Adrenal gland (tissue), 12 donors: ENCODE data around the gene TM7SF2. TPM values are rescaled to one million over a fixed set of nuclear protein-coding genes. Genes with fewer than 3 reads are reported as not detected.

Source experiments
- DNase-seq, 7 donors: peaks; one replicate each; pipeline ENCODE4 v3.0.0-alpha.2; 2019 to 2020
- H3K27ac ChIP-seq, 5 donors: fragments of 200-600 bp; sonication (generic) in 4 of 5; 1 replicate in 3 of 5; 2 replicates in 2 of 5; pipeline versions ENCODE4 v1.5.1 to v1.8.0; 2016 to 2020; ENCODE audit warnings: mild to moderate bottlenecking in 1 of 5
- H3K27me3 ChIP-seq: fragments of 200-600 bp; 2 replicates; pipeline ENCODE4 v1.8.0; 2021
- H3K36me3 ChIP-seq, 2 donors: fragments of 200-600 bp; replicated peaks in 1 of 2; 1 replicate in 1 of 2; 2 replicates in 1 of 2; pipeline versions ENCODE4 v1.5.1 to v1.8.0; 2018 to 2022
- H3K4me1 ChIP-seq, 2 donors: fragments of 200-600 bp; replicated peaks in 1 of 2; 1 replicate in 1 of 2; 2 replicates in 1 of 2; pipeline versions ENCODE4 v1.5.1 to v1.8.0; 2018 to 2021
- H3K4me3 ChIP-seq, 4 donors: fragments of 200-600 bp; sonication (generic) in 3 of 4; one replicate each; pipeline ENCODE4 v1.5.1; 2016 to 2018
- H3K9me3 ChIP-seq, 3 donors: fragments of 200-600 bp; sonication (generic) in 1 of 3; replicated peaks in 1 of 3; 1 replicate in 2 of 3; 2 replicates in 1 of 3; pipeline versions ENCODE4 v1.5.1 to v1.8.0; 2016 to 2021
- CTCF ChIP-seq, 6 experiments: fragments of 450-650 bp in 4 of 6; fragments of 200-600 bp in 2 of 6; sonication (generic) in 1 of 6; IDR thresholded peaks; 1 replicate in 5 of 6; 2 replicates in 1 of 6; pipeline versions ENCODE4 v1.5.1 to v1.8.0; 2016 to 2021; ENCODE audit warnings: antibody characterized with exemption in 6 of 6, mild to moderate bottlenecking in 2 of 6, moderate library complexity in 1 of 6
- POLR2A ChIP-seq, 2 donors: fragments of 450-650 bp; IDR thresholded peaks; one replicate each; pipeline ENCODE4 v1.6.1; 2017; ENCODE audit warnings: antibody characterized with exemption in 2 of 2, mild to moderate bottlenecking in 2 of 2, moderate library complexity in 1 of 2
- WGBS, 4 donors: extraction: QIAGEN DNeasy Blood & Tissue Kit in 2 of 4; methylation state at CpG; one replicate each; pipeline versions ENCODE4 v1.1.5 to v1.1.7; 2013 to 2017; 5-methylcytosine and 5-hydroxymethylcytosine counted together
- intact Hi-C, 2 donors: fragments of 100-400 bp; cut with DNase I; formaldehyde crosslinking; loops; one replicate each; pipeline versions ENCODE4 v1.14.1 to v1.15.0; 2022 to 2023
- polyA plus RNA-seq, 3 donors: library from polyadenylated mRNA; stranded (reverse); fragments of 200-250 nt in 2 of 3; fragments of 350-450 nt in 1 of 3; fragmentation: Illumina TruSeq in 1 of 3; extraction: RNeasy Lipid Tissue Mini Kit (QIAGEN cat#74804) in 1 of 3; gene quantifications; one replicate each; pipeline ENCODE4 v1.2.3, GENCODE V29; 2013 to 2014
- total RNA-seq, 9 donors: library from RNA; depleted of rRNA in 4 of 9; stranded (reverse); fragments of >200 nt in 4 of 9; fragments of 120-200 nt in 1 of 9; fragmentation: NEBNext Ultra II Directional in 1 of 9; extraction: Animal tissue kit (Norgen Biotek cat#: 25700) in 1 of 9; gene quantifications; one replicate each; pipeline versions ENCODE4 v1.1.0 to v1.2.4, GENCODE V29; 2013 to 2023
- donor health status: healthy with polysubstance abuse.
- donor health status: Bipolar disorder and iron deficiency.
- donor health status: DM: yes; HTN: yes; CAD: no.
- donor health status: DM: no; HTN: no; CAD: no.
- donor health status: DM: no; HTN: no; CAD: no.
- donor health status: DM: yes; HTN: yes; CAD: no.

TM7SF2 gene
- total and polyA plus RNA-seq, 12 donors, result 259 to 1,807 (median 650) TPM

DNA sequence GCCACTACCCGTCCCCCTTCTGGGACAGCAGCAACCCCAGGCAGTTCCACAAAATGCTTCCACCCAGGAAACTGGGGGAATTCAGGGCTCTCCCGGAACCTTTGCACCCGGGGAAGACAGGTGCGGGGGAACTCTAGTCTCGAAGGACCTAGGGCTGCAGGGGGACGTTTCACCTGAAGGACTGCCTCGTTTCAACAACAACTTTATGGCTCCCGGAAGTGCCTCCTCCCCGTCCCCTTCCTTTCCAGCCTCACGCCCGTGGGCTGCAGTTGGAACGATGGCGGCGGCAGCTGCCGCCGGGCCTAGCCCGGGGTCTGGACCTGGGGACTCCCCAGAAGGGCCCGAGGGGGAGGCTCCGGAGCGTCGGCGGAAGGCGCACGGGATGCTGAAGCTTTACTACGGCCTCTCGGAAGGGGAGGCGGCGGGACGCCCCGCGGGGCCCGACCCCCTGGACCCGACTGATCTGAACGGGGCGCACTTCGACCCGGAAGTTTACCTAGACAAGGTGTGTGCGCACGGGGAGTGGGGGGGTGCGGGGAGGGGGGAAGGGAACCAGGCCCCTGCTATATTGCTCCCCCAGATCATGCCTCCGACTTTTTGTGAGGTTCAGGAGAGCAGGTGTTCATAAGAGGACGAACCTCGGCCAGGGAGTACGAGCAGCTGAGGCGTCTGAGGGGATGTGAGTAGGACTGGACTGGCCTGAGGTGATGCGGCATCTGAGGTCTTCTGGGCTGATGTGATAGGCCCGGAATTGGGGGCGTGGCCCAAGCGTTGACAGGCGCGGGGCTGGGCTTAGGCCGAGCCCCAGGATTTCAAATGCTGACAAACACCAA lies 15.5 kb upstream of the TM7SF2 start, which contains the start of gene VPS51:
VPS51 (plus strand) TSS at position 241 of the 833 bp plus-strand sequence; CDS start at position 278, 37 bp downstream.
- Histone ChIP-seq H3K4me1 (peaks cover 9 to 11% of the 10 kb centered on the region in 2 donors), H3K9me3 (no peaks in the 10 kb centered on the region), H3K4me3 (peak within 1 kb of the TSS; percentile 37 to 84 (median 71)), H3K27ac (peak within 1 kb of the TSS; percentile 81 to 95 (median 92)), H3K27me3 (no peaks in the 10 kb centered on the region), H3K36me3 (peaks cover 0 to 13% of the 10 kb centered on the region in 2 donors)
- peak; percentile 89 to 98 (median 96) for DNase-seq
- TF ChIP-seq POLR2A (IDR thresholded peaks at IDR 0.05) (peak; percentile 65 to 93), CTCF (IDR thresholded peaks at IDR 0.05) (peak in 2 of 6 experiments; percentile 4 to 31)
- intact Hi-C loops, result no loop called here
- WGBS, 4 donors, result 1 to 3% (median 1%) methylated on average over 16 to 52 of the region's 52 CpGs

DNA sequence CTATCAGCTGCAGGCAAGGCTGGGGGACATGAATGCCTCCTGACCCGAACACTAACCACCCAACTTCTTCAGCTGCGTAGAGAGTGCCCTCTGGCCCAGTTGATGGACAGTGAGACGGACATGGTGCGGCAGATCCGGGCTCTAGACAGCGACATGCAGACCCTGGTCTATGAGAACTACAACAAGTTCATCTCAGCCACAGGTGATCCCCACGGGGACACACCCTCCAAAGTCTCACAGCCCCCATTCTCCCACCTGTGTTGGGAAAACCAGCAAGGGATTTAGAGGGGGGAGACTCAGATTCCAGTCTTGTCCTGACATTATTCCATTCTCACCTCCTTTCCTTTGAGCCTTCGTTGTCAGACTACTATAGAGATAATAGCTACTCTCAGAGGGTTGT lies 14.7 kb upstream of the TM7SF2 start:
- Histone ChIP-seq H3K9me3 (no peaks in the 10 kb centered on the region), H3K36me3 (peaks cover 0 to 13% of the 10 kb centered on the region in 2 donors), H3K4me1 (peaks cover 9 to 11% of the 10 kb centered on the region in 2 donors), H3K27me3 (no peaks in the 10 kb centered on the region), H3K27ac (peak overlapping the region; percentile 81 to 95 (median 92)), H3K4me3 (peak overlapping the region in 2 of 4 donors; percentile 80 to 84)
- 28 to 53% (median 37%) methylated on average over 2 to 8 of the region's 8 CpGs for WGBS, 4 donors
- no peak for DNase-seq
- intact Hi-C loops, result no loop called here
- TF ChIP-seq CTCF (IDR thresholded peaks at IDR 0.05), result no peak
- TF ChIP-seq POLR2A (IDR thresholded peaks at IDR 0.05), result no peak

DNA sequence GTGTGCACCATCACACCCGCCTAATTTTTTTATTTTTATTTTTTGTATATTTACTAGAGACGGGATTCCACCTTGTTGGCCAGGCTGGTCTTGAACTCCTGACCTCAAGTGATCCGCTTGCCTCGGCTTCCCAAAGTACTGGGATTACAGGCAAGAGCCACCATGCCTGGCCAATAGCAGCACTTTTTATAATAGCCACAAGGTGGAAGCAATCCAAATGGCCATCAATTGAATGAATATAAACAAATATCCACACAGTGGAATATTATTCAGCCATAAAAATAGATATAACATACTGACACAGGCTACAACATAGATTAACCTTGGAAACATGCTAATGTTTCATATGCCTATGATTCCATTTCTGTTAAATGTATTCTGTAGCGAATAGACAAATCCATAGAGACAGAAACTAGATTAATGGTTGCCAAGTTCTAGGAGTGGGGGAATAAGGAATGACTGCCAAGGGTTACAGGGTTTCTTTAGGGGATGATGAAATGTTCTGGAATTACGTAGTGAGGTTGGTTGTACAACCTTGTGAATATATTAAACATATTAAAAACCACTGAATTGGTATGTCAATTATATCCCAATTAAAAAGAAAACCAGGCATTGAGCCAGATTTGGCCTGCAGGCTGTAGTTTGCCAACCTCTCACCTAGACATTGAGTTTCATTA lies 10.9 kb upstream of the TM7SF2 start:
- Histone ChIP-seq H3K27me3 (no peaks in the 10 kb centered on the region), H3K36me3 (peaks cover 0 to 13% of the 10 kb centered on the region in 2 donors), H3K4me3 (no peak overlapping the region), H3K4me1 (peaks cover 29 to 41% of the 10 kb centered on the region in 2 donors), H3K27ac (peak overlapping the region in 3 of 5 donors; percentile 3 to 87 (median 31)), H3K9me3 (no peaks in the 10 kb centered on the region)
- WGBS, 4 donors, result 77 to 87% (median 83%) methylated on average over 6 of the region's 6 CpGs
- intact Hi-C loops, result no loop called here
- TF ChIP-seq POLR2A (IDR thresholded peaks at IDR 0.05), result no peak
- TF ChIP-seq CTCF (IDR thresholded peaks at IDR 0.05), result peak in 1 of 6 experiments; percentile 18
- DNase-seq, result no peak
